HepG2 (cell line): ENCODE data around the gene MAT2A. TPM values are rescaled to one million over a fixed set of nuclear protein-coding genes. Genes with fewer than 3 reads are reported as not detected.

Experiments used
- ATF2 ChIP-seq: sonication (generic); formaldehyde crosslinking; IDR thresholded peaks from 2 replicates; pipeline ENCODE4 v1.4.0; 2020; ENCODE audit warnings: missing genetic modification reagents
- ELF1 ChIP-seq: sonication (generic); formaldehyde crosslinking; IDR thresholded peaks from 2 replicates; pipeline ENCODE4 v1.4.0; 2020; ENCODE audit warnings: missing genetic modification reagents
- FLYWCH1 ChIP-seq: sonication (generic); formaldehyde crosslinking; IDR thresholded peaks from 2 replicates; pipeline ENCODE4 v1.8.1; 2023; ENCODE audit warnings: mild to moderate bottlenecking, missing genetic modification reagents
- HOXA9 ChIP-seq: sonication (generic); formaldehyde crosslinking; IDR thresholded peaks from 2 replicates; pipeline ENCODE4 v1.8.1; 2022; ENCODE audit warnings: missing genetic modification reagents, mild to moderate bottlenecking, moderate library complexity, borderline replicate concordance
- MXI1 ChIP-seq: IDR thresholded peaks from 3 replicates; pipeline ENCODE4 v1.6.1; 2012; ENCODE audit warnings: low read depth, low read length, inconsistent platforms, borderline replicate concordance
- NFKBIZ ChIP-seq: IDR thresholded peaks from 2 replicates; pipeline ENCODE4 v1.6.1; 2018; ENCODE audit warnings: missing genetic modification reagents, missing compliant biosample characterization
- NFYB ChIP-seq: sonication (generic); formaldehyde crosslinking; IDR thresholded peaks from 2 replicates; pipeline ENCODE4 v1.4.0; 2020; ENCODE audit warnings: missing genetic modification reagents
- NR1H2 ChIP-seq: sonication (generic); formaldehyde crosslinking; IDR thresholded peaks from 2 replicates; pipeline ENCODE4 v1.8.1; 2022; ENCODE audit warnings: low read depth, missing genetic modification reagents, borderline replicate concordance
- TSC22D2 ChIP-seq: sonication (generic); formaldehyde crosslinking; IDR thresholded peaks from 2 replicates; pipeline ENCODE4 v1.5.1; 2020; ENCODE audit warnings: missing genetic modification reagents, mild to moderate bottlenecking, borderline replicate concordance
- ZBTB34 ChIP-seq: sonication (generic); formaldehyde crosslinking; IDR thresholded peaks from 2 replicates; pipeline ENCODE4 v1.8.0; 2022; ENCODE audit warnings: mild to moderate bottlenecking, missing genetic modification reagents
- ZNF20 ChIP-seq: sonication (generic); formaldehyde crosslinking; IDR thresholded peaks from 2 replicates; pipeline ENCODE4 v1.4.0; 2020; ENCODE audit warnings: mild to moderate bottlenecking, moderate library complexity, missing genetic modification reagents
- ZSCAN22 ChIP-seq: sonication (generic); formaldehyde crosslinking; IDR thresholded peaks from 2 replicates; pipeline ENCODE4 v1.4.0; 2020; ENCODE audit warnings: mild to moderate bottlenecking, missing genetic modification reagents
- polyA plus RNA-seq, 8 experiments: library from polyadenylated mRNA; depleted of rRNA in 3 of 8; stranded (reverse) in 7 of 8; unstranded in 1 of 8; fragments of >200 nt; fragmentation: Illumina TruSeq in 4 of 8; extraction: Trizol in 4 of 8; gene quantifications; 2 replicates each; pipeline versions ENCODE4 v1.2.1 to v1.2.3, GENCODE V29; 2011 to 2016; ENCODE audit warnings: low read depth in 4 of 8, missing spikeins in 1 of 8, mixed read lengths in 1 of 8; ENCODE audit not compliant: insufficient read depth in 1 of 8
- total RNA-seq, 5 experiments: library from RNA; depleted of rRNA; stranded (reverse); fragments of >200 nt; fragmentation: Illumina TruSeq; extraction: Trizol; gene quantifications; 2 replicates each; pipeline ENCODE4 v1.2.3, GENCODE V29; 2016; ENCODE audit warnings: low read depth in 1 of 5
- TF ChIP-seq, protein P1 (sequence below): sonication (generic); formaldehyde crosslinking; IDR thresholded peaks from 2 replicates; pipeline ENCODE4 v1.4.0; 2020; ENCODE audit warnings: missing genetic modification reagents
- TF ChIP-seq, protein P2 (sequence below): sonication (generic); formaldehyde crosslinking; IDR thresholded peaks from 2 replicates; pipeline ENCODE4 v1.5.1; 2020; ENCODE audit warnings: missing genetic modification reagents, mild to moderate bottlenecking, borderline replicate concordance
- TF ChIP-seq, protein P3 (sequence below): sonication (generic); formaldehyde crosslinking; IDR thresholded peaks from 2 replicates; pipeline ENCODE4 v1.8.1; 2023; ENCODE audit warnings: missing genetic modification reagents, mild to moderate bottlenecking, borderline replicate concordance
- TF ChIP-seq, protein P4 (sequence below): sonication (generic); formaldehyde crosslinking; IDR thresholded peaks from 2 replicates; pipeline ENCODE4 v1.8.1; 2023; ENCODE audit warnings: mild to moderate bottlenecking, inconsistent platforms, moderate library complexity, missing genetic modification reagents, borderline replicate concordance

The MAT2A gene
- total and polyA plus RNA-seq, 2 of the 13 experiments (the other 11 are each of a cell fraction or from before 2014, with no cell fraction given) = 155 to 331 TPM

DNA sequence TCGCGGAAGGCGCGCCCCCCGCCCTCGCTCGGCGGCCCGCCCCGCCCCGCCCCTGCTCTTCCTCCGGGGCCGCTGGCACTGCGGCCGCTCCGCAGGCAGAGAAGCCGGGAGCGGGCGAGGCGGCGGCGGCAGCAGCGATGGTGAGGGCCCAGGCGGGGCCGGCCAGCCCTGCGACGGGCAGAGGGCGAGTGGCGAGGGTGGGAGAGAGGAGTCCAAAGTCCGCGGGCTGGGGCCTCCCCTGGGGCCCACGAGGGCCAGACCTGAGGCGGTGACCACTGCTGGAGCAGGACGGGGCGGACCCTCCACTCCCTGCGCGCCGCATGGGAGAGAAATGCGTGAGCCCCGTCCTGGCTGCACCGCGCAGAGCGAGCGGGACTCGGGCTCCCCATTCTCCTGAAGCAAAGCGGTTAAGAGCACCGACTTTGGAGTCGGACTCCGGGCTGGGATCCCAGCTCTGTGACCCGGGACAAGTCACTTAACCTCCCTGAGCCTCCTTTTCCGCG, 45.4 kb downstream of the MAT2A start, which contains the start of gene VAMP5 (continued):
- TF ChIP-seq ELF1 (CRISPR knock-in tag) (no peak; the same call in none of the 2 replicates), HOXA9 (peak; percentile 64; the same call in 1 of the 2 replicates), NFYB (peak; percentile 37; the same call in 1 of the 2 replicates), MXI1 (peak; percentile 78; the same call in 2 of the 3 replicates), TSC22D2 (CRISPR knock-in tag) (no peak; the same call in none of the 2 replicates), FLYWCH1 (no peak), ATF2 (CRISPR knock-in tag) (no peak; the same call in none of the 2 replicates), ZSCAN22 (CRISPR knock-in tag) (0 out of 2 replicates have a peak, but pooled peaks have one; percentile 38), ZNF20 (CRISPR knock-in tag) (no peak; the same call in 1 of the 2 replicates), NFKBIZ (CRISPR knock-in tag) (peak; percentile 76; the same call in 1 of the 2 replicates), ZBTB34 (CRISPR knock-in tag) (no peak), NR1H2 (CRISPR knock-in tag) (no peak)
- TF ChIP-seq, protein P1, sequence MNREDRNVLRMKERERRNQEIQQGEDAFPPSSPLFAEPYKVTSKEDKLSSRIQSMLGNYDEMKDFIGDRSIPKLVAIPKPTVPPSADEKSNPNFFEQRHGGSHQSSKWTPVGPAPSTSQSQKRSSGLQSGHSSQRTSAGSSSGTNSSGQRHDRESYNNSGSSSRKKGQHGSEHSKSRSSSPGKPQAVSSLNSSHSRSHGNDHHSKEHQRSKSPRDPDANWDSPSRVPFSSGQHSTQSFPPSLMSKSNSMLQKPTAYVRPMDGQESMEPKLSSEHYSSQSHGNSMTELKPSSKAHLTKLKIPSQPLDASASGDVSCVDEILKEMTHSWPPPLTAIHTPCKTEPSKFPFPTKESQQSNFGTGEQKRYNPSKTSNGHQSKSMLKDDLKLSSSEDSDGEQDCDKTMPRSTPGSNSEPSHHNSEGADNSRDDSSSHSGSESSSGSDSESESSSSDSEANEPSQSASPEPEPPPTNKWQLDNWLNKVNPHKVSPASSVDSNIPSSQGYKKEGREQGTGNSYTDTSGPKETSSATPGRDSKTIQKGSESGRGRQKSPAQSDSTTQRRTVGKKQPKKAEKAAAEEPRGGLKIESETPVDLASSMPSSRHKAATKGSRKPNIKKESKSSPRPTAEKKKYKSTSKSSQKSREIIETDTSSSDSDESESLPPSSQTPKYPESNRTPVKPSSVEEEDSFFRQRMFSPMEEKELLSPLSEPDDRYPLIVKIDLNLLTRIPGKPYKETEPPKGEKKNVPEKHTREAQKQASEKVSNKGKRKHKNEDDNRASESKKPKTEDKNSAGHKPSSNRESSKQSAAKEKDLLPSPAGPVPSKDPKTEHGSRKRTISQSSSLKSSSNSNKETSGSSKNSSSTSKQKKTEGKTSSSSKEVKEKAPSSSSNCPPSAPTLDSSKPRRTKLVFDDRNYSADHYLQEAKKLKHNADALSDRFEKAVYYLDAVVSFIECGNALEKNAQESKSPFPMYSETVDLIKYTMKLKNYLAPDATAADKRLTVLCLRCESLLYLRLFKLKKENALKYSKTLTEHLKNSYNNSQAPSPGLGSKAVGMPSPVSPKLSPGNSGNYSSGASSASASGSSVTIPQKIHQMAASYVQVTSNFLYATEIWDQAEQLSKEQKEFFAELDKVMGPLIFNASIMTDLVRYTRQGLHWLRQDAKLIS (CRISPR knock-in tag) = no peak; the same call in 1 of the 2 replicates
- TF ChIP-seq, protein P2, sequence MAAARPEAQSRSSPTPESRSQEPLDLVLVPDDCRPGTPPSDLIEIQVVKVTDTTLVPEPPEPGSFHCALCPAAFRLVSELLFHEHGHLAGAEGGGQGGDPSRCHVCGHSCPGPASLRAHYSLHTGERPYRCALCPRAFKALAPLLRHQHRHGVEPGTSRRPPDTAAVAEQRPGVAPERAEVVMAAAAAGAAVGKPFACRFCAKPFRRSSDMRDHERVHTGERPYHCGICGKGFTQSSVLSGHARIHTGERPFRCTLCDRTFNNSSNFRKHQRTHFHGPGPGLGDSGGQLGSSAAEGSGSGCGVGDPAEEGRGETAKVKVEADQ (CRISPR knock-in tag) = no peak
- TF ChIP-seq, protein P3, sequence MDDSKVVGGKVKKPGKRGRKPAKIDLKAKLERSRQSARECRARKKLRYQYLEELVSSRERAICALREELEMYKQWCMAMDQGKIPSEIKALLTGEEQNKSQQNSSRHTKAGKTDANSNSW = peak; percentile 93; the same call in 1 of the 2 replicates
- TF ChIP-seq, protein P4, sequence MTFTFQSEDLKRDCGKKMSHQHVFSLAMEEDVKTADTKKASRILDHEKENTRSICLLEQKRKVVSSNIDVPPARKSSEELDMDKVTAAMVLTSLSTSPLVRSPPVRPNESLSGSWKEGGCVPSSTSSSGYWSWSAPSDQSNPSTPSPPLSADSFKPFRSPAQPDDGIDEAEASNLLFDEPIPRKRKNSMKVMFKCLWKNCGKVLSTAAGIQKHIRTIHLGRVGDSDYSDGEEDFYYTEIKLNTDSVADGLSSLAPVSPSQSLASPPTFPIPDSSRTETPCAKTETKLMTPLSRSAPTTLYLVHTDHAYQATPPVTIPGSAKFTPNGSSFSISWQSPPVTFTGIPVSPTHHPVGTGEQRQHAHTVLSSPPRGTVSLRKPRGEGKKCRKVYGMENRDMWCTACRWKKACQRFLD = 0 out of 2 replicates have a peak, but pooled peaks have one; percentile 80
